Pancreas (tissue), 10 donors: ENCODE data around the gene LHPP. TPM values are rescaled to one million over a fixed set of nuclear protein-coding genes. Genes with fewer than 3 reads are reported as not detected.
"Not testable (repeated sequence)": the region's sequence is repeated elsewhere in the genome, so short reads cannot be mapped to it uniquely, and the experiment has no call there.

Experiments used
- ATAC-seq, 4 donors: fragments of 200-7000 bp; cut with Tn5 transposase; one replicate each; pipeline versions ENCODE4 v1.8.0 to v1.9.1; 2020; ENCODE audit warnings: mild to moderate bottlenecking in 4 of 4, moderate library complexity in 4 of 4
- DNase-seq, 6 donors: peaks; one replicate each; pipeline ENCODE4 v3.0.0-alpha.2; 2020
- FAIRE-seq: peaks from 2 replicates; lab custom pipeline; 2012; peaks lifted over from hg19 to GRCh38; lab: Jason Lieb, UNC
- H3K27ac ChIP-seq, 4 donors: fragments of 200-600 bp; sonication (generic); 1 replicate in 3 of 4; 2 replicates in 1 of 4; pipeline versions ENCODE4 v1.5.0 to v1.8.0; 2020
- H3K27me3 ChIP-seq, 4 donors: fragments of 200-600 bp; one replicate each; pipeline ENCODE4 v1.8.0; 2021
- H3K36me3 ChIP-seq, 3 donors: fragments of 200-600 bp; sonication (generic) in 1 of 3; one replicate each; pipeline versions ENCODE4 v1.5.0 to v1.8.0; 2020 to 2021
- H3K4me1 ChIP-seq, 3 donors: fragments of 200-600 bp; one replicate each; pipeline ENCODE4 v1.8.0; 2021
- H3K4me3 ChIP-seq, 4 donors: fragments of 200-600 bp; sonication (generic) in 2 of 4; one replicate each; pipeline versions ENCODE4 v1.5.0 to v1.8.0; 2020 to 2021
- H3K9me3 ChIP-seq, 4 donors: fragments of 200-600 bp; one replicate each; pipeline ENCODE4 v1.8.0; 2021
- CTCF ChIP-seq, 4 donors: fragments of 200-600 bp; sonication (generic) in 3 of 4; IDR thresholded peaks; one replicate each; pipeline versions ENCODE4 v1.5.0 to v1.8.0; 2021; ENCODE audit warnings: antibody characterized with exemption in 4 of 4
- WGBS, 2 donors: extraction: QIAGEN DNeasy Blood & Tissue Kit; methylation state at CpG; one replicate each; pipeline ENCODE4 v1.1.7; 2013; 5-methylcytosine and 5-hydroxymethylcytosine counted together
- intact Hi-C, 3 donors: fragments of 100-400 bp; cut with DNase I; formaldehyde crosslinking; loops; one replicate each; pipeline versions ENCODE4 v1.11.1 to v1.14.2; 2022
- polyA plus RNA-seq, 2 donors: library from polyadenylated mRNA; stranded (reverse); fragments of 200-250 nt; gene quantifications; one replicate each; pipeline ENCODE4 v1.2.3, GENCODE V29; 2013
- total RNA-seq, 6 donors: library from RNA; stranded (reverse); fragmentation: NEBNext Ultra II Directional in 4 of 6; extraction: Animal tissue kit (Norgen Biotek cat#: 25700) in 4 of 6; gene quantifications; one replicate each; pipeline versions ENCODE4 v1.2.1 to v1.2.4, GENCODE V29; 2021 to 2023
- donor health status: healthy with polysubstance abuse.
- donor health status: DM: no; HTN: no; CAD: no; lungs with moderate emphysema.
- donor health status: DM: no; HTN: no; CAD: no.
- donor health status: control.
- donor health status: control.
- donor health status: Bipolar disorder and iron deficiency.
- donor health status: DM: yes; HTN: yes; CAD: no.
- donor health status: DM: no; HTN: no; CAD: no.
- donor health status: DM: no; HTN: no; CAD: no.
- donor health status: DM: yes; HTN: yes; CAD: no.

Gene LHPP
- total and polyA plus RNA-seq, 8 donors, result 5.3 to 10.8 (median 7.8) TPM

DNA sequence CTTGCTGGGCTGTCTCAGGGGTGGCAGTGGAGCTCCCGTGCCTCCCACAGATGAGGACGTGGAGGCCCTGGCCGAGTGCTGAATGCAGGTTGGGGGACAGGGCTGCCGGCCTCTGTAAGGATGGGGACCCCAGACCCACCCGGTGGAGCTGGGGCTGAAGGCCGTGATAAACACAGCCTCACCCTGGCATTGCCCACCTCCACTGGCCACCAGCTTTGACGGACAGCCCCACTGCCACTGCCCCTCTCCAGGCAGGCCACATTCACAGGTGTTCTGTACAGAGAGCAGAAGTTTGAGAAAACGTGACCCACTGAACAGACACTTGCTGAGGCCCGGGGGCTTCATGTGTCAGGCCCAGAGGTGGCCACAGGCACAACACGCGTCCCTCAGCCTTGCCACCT lies 126.2 kb downstream of the LHPP start:
- FAIRE-seq (no peak), ATAC-seq (no peak), DNase-seq (peak in 2 of 6 donors; percentile 6 to 55)
- intact Hi-C loops, result no loop called here
- no peak for TF ChIP-seq CTCF (IDR thresholded peaks at IDR 0.05)
- H3K27ac ChIP-seq, result peak overlapping the region in 1 of 4 donors; percentile 33
- peaks cover 5 to 15% (median 12%) of the 10 kb centered on the region in 3 donors for H3K4me1 ChIP-seq
- no peaks in the 10 kb centered on the region for H3K36me3 ChIP-seq
- 86 to 93% methylated on average over 11 of the region's 11 CpGs for WGBS, 2 donors
- no peaks in the 10 kb centered on the region for H3K9me3 ChIP-seq
- H3K27me3 ChIP-seq, result no peaks in the 10 kb centered on the region
- no peak overlapping the region for H3K4me3 ChIP-seq

GRCh38 chr10:124588341-124588735 lies 126.7 kb downstream of the LHPP start:
- H3K27me3 ChIP-seq, H3K36me3 ChIP-seq, H3K4me3 ChIP-seq, H3K9me3 ChIP-seq, intact Hi-C loops, ATAC-seq, FAIRE-seq: not testable (repeated sequence)
- DNase-seq, result peak in 2 of 6 donors; percentile 7 to 21
- Histone ChIP-seq H3K4me1 (peaks cover 5 to 15% (median 12%) of the 10 kb centered on the region in 3 donors), H3K27ac (peak overlapping the region in 1 of 4 donors; percentile 33)
- 84 to 92% methylated on average over 6 of the region's 6 CpGs for WGBS, 2 donors

- intact Hi-C loops, result no loop called here
- no peak overlapping the region for H3K4me3 ChIP-seq
- no peak for TF ChIP-seq CTCF (IDR thresholded peaks at IDR 0.05)
- FAIRE-seq, result no peak
- peaks cover 5 to 15% (median 12%) of the 10 kb centered on the region in 3 donors for H3K4me1 ChIP-seq
- no peaks in the 10 kb centered on the region for H3K9me3 ChIP-seq
- no peaks in the 10 kb centered on the region for H3K36me3 ChIP-seq
- DNase-seq, result peak in 5 of 6 donors; percentile 7 to 65 (median 40)
- ATAC-seq, result peak; percentile 50 to 83 (median 78)
- no peaks in the 10 kb centered on the region for H3K27me3 ChIP-seq
- 16 to 24% methylated on average over 15 of the region's 15 CpGs for WGBS, 2 donors
- peak overlapping the region in 3 of 4 donors; percentile 33 to 58 (median 55) for H3K27ac ChIP-seq
These were observed 127.3 kb downstream of the LHPP start for GRCh38 chr10:124588736-124589490.

- intact Hi-C loops, result no loop called here
- ATAC-seq (peak; percentile 68 to 80 (median 78)), FAIRE-seq (no peak), DNase-seq (peak; percentile 59 to 83 (median 72))
- Histone ChIP-seq H3K4me3 (no peak overlapping the region), H3K27ac (peak overlapping the region in 3 of 4 donors; percentile 33 to 58 (median 55)), H3K36me3 (no peaks in the 10 kb centered on the region), H3K27me3 (no peaks in the 10 kb centered on the region), H3K4me1 (peaks cover 5 to 15% (median 12%) of the 10 kb centered on the region in 3 donors), H3K9me3 (no peaks in the 10 kb centered on the region)
- TF ChIP-seq CTCF (IDR thresholded peaks at IDR 0.05), result no peak
- 28% methylated on average over 24 of the region's 24 CpGs for WGBS, 2 donors
These were observed 127.9 kb downstream of the LHPP start for GRCh38 chr10:124589491-124590041.

DNA sequence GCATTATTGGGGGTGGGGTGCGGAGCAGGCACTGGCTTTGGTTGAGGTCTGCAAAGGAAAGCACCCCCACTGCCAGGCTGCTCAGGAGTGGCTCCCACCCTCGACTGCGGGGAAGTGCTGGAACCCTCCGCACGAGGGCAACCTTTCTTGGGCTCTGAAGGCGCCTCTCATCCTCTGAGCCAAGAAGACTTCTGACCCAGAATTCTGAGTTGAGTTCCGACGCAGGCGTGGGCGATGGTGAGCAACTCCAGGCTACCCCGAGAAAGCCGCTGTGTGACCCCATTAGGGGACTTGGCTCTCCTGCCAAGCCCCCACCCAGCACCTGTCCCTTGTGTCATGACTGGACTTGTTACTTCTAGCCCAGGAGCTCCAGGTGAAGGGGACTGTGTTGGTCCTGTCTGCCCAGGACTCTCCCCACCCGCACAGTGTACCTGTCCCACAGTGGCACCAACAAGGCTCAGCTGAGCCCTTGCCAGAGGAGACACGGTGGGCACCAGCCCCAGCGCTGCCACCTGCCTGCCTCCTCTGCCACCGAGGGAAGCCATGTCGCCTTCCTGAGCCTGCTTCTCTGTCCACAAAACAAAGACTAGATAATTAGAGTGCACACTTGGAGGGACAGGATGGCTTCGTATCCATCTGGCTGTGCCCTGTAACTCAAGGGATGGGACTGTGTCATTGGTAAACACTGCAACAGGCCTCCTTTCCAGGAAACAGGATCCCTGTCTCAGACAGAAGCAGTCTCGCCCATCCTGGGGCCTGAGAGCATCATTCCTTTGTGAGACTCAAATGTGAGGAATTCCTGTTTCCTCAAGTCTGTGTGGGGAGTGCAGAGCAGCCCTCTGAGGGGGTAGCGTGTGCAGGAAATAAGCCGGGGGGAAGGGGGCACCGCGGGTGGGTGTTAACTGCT lies 128.8 kb downstream of the LHPP start:
- peak overlapping the region in 1 of 4 donors; percentile 58 for H3K27ac ChIP-seq
- DNase-seq (peak in 1 of 6 donors; percentile 37), ATAC-seq (no peak), FAIRE-seq (no peak)
- intact Hi-C loops, result no loop called here
- TF ChIP-seq CTCF (IDR thresholded peaks at IDR 0.05), result no peak
- H3K9me3 ChIP-seq, result no peaks in the 10 kb centered on the region
- 84 to 93% methylated on average over 23 of the region's 23 CpGs for WGBS, 2 donors
- H3K4me3 ChIP-seq, result no peak overlapping the region
- no peaks in the 10 kb centered on the region for H3K36me3 ChIP-seq
- H3K4me1 ChIP-seq, result peaks cover 5 to 15% (median 12%) of the 10 kb centered on the region in 3 donors
- H3K27me3 ChIP-seq, result no peaks in the 10 kb centered on the region
